HG03342 (cell line): ENCODE data around the gene COPG2.

Experiments used
- ATAC-seq: cut with Tn5 transposase; IDR thresholded peaks from one replicate; pipeline ENCODE4 v1.9.1; 2021; ENCODE audit warnings: mild to moderate bottlenecking, moderate library complexity; ENCODE audit not compliant: unreplicated experiment

COPG2 gene

DNA sequence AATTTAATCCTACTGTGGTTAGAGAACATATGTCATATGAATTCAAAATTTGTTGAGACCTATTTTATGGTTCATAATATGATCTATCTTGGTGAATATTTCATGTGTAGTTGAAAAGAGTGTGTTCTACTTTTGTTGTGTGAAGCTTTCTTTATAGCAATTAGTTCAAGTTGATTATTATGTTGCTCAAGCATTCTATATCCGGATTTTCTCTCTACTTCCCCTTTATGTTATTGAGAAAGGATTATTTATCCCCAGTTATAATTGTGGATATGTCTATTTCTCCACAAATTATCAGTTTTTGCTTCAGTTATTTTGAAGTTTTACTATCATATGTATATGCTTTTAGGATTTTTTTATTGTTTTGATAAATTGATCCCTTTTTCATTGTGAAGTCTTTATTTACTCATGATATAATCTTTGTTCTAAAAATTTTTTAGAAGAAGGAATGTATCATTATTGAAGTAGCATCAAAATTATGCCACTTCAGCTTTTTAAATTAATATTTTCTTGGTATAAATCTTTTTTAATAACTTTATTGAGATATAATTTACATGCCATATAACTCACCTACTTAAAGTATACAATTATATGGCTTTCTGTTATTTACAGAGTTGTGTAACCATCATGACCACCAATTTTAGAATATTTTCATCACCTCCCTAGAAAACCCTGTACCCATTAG, 188.7 kb downstream of the COPG2 start:
- ATAC-seq, result no peak

DNA sequence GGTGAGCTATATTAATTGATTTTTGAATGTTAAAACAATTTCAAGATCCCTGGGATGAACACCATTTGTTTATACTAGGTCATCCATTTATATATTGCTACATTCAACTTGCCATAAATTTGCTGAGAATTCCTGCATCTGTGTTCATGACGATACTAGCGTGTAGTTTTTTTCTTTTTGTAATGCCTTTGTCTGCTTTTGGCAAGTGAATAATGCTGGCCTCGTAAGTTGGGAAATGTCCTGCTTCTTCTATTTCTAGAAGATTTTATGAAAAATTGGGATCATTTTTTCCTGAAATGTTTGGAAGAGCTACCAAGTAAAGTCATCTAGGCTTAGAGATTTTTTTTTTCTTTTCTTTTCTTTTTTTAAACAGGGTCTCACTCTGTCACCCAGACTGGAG, 189.6 kb downstream of the COPG2 start:
- no peak for ATAC-seq

DNA sequence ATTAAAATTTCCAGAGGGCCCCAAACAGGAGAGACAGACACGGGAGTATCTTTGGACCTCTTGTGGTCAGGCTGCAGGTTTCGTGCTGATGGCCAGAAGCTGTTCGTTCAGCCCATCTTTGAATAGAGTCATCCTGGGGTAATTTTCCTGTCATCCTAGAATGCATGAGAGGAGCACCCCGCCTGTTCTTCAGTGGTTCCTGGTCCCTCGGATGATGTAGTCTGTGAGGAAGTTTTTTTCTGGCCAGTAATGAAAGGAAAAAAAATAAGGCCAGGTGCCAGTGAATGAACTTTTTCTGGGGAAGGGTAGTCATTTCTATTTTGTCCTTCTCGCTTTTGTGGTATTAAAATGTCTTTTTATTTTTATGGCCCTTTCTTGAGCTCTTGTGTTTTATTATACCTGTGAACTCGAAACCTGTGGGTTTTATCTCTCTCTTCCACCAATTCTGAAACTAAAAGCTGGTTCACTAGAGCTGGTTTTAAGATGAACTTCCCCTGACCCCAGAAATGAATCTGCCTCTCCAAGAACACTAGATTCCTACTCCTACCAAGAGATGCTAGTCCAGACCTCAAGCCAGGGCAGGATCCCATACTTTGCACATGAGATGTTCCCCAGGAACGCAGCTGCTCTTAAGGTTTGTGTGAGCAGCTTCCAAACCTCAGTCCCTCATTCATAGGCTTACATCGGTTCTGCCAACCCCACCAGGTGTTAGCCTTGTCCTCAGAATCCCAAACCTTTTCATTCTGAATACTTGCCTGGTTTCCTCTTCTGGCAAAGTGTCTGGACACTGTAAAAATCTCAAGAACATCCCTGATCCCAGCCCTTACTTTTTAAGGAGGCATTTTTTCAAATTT, 192.0 kb downstream of the COPG2 start:
- ATAC-seq, result no peak

DNA sequence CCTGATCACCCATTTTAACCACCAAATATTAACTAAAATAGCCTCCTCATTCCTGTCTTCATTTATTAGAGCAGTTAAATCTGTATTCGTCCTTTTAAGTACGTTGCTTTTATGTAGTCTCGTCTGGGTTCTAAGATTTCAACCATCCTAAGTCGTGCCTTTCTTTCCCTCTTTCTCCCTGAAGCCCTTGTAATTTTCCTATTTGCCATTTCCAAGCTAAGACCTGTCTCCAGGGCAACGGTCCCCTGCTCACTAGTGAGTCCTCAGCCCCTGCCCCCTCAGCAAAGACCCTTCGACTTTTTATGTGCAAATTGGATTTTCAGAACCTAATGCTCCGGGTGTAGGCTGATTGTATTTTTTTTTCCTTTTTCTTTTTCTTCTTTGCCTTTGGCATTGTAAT, 192.8 kb downstream of the COPG2 start:
- no peak for ATAC-seq

DNA sequence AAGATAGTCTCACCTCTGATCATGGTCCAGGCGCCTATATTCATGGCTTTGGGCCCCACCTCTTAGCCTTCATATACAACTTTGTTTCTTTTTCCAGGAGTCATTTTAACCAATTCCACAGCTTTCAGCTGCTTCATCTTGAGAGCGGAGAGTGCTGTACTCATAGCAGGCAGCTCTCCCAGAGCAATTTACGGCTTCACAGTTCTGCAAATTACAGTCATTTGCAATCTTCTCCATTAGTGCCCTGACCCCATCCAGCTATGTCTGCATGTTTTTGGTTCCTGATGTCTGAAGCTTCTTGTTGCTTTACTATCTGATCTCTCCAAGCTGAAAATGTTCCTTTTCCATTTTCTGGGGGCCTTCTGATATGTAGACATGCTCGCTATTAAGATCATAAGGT, 194.7 kb downstream of the COPG2 start:
- no peak for ATAC-seq

DNA sequence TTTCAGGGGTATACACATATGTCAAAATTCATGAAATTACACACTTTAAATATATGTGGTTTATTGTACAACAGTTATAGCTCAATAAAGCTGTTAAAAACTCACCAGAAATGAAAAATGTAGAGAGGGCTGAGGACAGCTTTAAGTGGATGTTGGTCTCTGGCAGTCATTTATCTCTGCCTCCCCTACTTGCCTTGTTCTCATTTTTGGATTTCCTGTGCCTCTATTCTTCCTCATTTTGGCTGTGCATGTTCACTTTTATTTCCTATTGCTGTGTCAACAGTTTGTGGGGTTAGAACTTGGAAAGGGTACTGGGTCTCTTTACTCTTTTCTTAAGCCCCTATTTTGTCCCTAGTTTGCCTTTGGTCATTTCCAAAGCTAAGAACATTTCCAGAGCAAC, 195.3 kb downstream of the COPG2 start:
- ATAC-seq, result no peak

DNA sequence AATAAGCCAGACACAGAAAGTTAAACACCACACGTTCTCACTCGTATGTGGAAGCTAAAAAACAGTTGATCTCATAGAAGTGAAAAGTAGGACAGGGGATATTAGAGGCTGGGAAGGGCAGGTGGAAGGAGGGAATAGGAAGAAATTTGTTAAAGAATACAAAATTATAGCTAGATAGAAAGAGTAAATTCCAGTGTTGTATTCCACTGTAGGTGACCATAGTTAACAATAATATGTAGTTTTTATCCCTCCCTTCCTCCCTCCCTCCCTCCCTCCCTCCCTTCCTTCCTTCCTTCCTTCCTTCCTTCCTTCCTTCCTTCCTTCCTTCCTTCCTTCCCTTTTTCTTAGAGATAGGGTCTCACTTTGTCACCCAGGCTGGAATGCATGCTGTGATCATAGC, 196.6 kb downstream of the COPG2 start:
- no peak for ATAC-seq

DNA sequence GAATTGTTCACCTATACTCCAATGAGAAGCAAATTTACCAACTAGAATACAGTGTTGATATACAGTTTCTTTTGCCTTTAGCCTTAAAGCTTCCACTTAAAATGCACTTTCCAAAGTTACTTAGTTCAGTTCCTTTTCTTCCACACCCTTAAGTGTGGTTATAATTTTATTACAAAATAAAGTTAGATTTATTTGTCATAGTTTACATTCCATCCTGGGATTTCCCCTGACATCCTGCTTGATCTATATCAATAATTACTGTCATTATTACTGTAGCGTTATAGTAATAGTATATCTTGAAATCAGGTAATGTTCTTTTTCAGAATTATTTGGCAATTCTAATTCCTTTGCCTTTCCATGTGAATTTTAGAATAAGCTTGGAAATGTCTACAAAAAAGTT, 199.9 kb downstream of the COPG2 start:
- no peak for ATAC-seq

DNA sequence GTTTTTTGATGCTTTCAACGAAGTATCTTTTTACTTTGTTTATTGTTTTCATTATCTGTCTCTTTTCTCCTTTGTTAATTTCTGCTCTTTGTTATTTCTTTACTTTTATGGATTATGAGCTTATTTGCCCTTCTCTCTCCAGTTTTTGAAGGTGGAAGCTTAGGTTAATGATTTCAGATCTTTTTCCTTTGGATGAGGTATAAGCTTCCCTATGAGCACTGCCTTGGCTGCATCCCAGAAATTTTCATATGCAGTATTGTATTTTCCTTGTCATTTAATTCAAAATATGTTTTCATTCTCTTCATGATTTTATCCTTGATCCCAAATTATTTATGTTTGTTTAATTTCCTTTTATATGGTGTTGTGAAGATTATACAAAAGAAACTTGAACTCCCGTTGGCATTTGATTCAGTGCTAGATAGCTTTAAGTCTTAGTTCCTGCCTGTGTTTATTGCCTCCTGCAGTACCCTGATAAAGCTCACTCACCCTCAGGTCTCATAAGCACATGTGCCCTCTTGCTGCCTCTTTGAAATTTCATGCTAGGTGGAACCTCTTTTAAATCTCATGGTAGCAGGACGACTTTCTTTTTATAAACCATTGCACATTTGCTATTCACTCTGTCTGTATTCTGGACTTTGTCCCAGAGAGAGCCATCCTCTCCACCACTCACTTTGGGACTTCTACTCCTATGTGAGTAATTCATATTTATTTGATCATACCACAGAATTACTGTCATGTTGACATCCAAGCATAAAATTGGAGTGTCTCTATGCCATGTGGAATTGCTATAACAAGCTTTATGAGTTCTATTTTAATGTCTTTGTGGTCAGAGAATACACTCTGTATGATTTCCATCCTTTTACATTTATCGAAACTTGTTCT, 204.8 kb downstream of the COPG2 start:
- no peak for ATAC-seq

DNA sequence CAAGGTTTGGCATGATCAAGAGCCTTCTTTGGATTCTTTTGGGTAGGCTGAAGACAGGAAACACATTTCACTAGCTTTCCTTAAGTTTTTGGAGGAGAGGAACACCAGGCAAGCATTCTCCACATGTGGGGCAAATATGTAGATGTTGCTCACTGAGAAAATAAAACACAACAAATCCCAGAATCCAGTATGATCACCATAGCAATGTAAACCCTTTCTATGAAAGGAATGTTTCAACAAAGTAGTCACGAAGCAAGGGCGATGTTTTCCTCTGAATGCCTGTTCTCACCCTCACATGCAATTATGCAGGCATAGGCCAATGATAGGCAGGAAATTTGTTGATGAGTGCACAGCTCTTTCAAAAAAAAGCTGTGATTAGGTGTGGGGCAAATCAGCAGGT, 207.3 kb downstream of the COPG2 start:
- no peak for ATAC-seq

DNA sequence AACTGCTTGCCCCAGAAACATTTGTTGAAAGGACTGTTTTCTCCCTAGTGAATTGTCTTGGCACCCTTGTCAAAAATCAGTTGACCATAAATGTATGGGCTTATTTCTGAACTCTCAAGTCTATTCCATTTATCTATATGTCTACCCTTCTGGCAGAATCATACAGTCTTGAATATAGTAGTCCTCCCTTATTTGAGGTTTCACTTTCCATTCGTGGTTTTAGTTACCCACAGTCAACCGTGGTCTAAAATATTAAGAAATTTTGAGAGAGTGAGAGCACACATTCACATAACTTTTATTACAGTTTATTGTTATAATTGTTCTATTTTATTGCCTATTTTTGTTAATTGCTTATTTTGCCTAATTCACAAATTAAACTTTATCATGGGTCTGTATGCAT, 210.3 kb downstream of the COPG2 start:
- no peak for ATAC-seq
